A549 (cell line): ENCODE results near the gene ITGB1. TPM values are rescaled to one million over a fixed set of nuclear protein-coding genes. Genes with fewer than 3 reads are reported as not detected.

Source experiments
- ATAC-seq, 2 experiments: fragments of 200-7000 bp in 1 of 2; fragments of >200 bp in 1 of 2; cut with Nextera tagmentation in 1 of 2; cut with Tn5 transposase in 1 of 2; 3 replicates each; pipeline versions ENCODE4 v1.8.0 to v1.9.1; 2018 to 2020; ENCODE audit warnings: mild to moderate bottlenecking in 1 of 2, moderate library complexity in 1 of 2
- CTCF ChIA-PET: fragments of 300-600 bp; sonication (Branson Sonifier 250); formaldehyde crosslinking; extraction: SDS; loops from one replicate; lab custom pipeline; 2021; ENCODE audit warnings: antibody characterized with exemption, inconsistent platforms; lab: Yijun Ruan, JAX
- POLR2A ChIA-PET: fragments of 350-600 bp; formaldehyde crosslinking; extraction: SDS; loops from one replicate; lab custom pipeline; 2021; ENCODE audit warnings: antibody characterized with exemption, inconsistent platforms; lab: Yijun Ruan, JAX
- DNase-seq, 2 experiments: peaks; one replicate each; pipeline versions ENCODE4 v3.0.0 to v3.0.0-alpha.2; 2011 to 2016; ENCODE audit warnings: low read depth in 1 of 2, low spot score in 1 of 2
- FAIRE-seq: peaks from 2 replicates; lab custom pipeline; 2011; peaks lifted over from hg19 to GRCh38; lab: Jason Lieb, UNC
- H3K27ac ChIP-seq, 2 experiments: fragments of >200 bp; sonication (Bioruptor Twin); formaldehyde crosslinking; 3 replicates each; pipeline ENCODE4 v1.5.1; 2016 to 2017
- H3K4me1 ChIP-seq: fragments of >200 bp; sonication (Bioruptor Twin); formaldehyde crosslinking; 3 replicates; pipeline ENCODE4 v1.6.1; 2016
- H3K4me2 ChIP-seq: fragments of >200 bp; sonication (Bioruptor Twin); formaldehyde crosslinking; 3 replicates; pipeline ENCODE4 v1.6.1; 2016
- H3K4me3 ChIP-seq: fragments of >200 bp; sonication (Bioruptor Twin); formaldehyde crosslinking; 3 replicates; pipeline ENCODE4 v1.5.1; 2016
- H3K9me3 ChIP-seq: fragments of >200 bp; sonication (Bioruptor Twin); formaldehyde crosslinking; 3 replicates; pipeline ENCODE4 v1.6.1; 2016
- ATOH8 ChIP-seq: fragments of 250-450 bp; sonication (Bioruptor Pico); IDR thresholded peaks from 2 replicates; pipeline ENCODE4 v1.5.0; 2020; ENCODE audit warnings: low read depth, mild to moderate bottlenecking, moderate library complexity
- CHD4 ChIP-seq: fragments of 200-600 bp; sonication (generic); IDR thresholded peaks from 2 replicates; pipeline ENCODE4 v1.6.1; 2016; ENCODE audit warnings: antibody characterized with exemption, mild to moderate bottlenecking, borderline replicate concordance
- CTCF ChIP-seq: fragments of >200 bp; sonication (Bioruptor Twin); formaldehyde crosslinking; IDR thresholded peaks from 3 replicates; pipeline ENCODE4 v1.5.1; 2016
- EHF ChIP-seq: fragments of 250-450 bp; sonication (Bioruptor Pico); IDR thresholded peaks from 2 replicates; pipeline ENCODE4 v1.5.0; 2020; ENCODE audit warnings: mild to moderate bottlenecking
- ESRRA ChIP-seq: fragments of 150-350 bp; IDR thresholded peaks from 2 replicates; pipeline ENCODE4 v1.6.1; 2014; ENCODE audit warnings: mild to moderate bottlenecking, low read length, borderline replicate concordance
- FOSB ChIP-seq: fragments of 250-450 bp; sonication (Bioruptor Pico); IDR thresholded peaks from 2 replicates; pipeline ENCODE4 v1.5.0; 2020; ENCODE audit warnings: mild to moderate bottlenecking, moderate library complexity
- GATA3 ChIP-seq: IDR thresholded peaks from 2 replicates; pipeline ENCODE4 v1.6.1; 2012; ENCODE audit warnings: borderline replicate concordance
- HES2 ChIP-seq: fragments of >200 bp; sonication (Bioruptor Twin); formaldehyde crosslinking; IDR thresholded peaks from 2 replicates; pipeline ENCODE4 v1.6.1; 2016
- HMGXB4 ChIP-seq: fragments of 250-450 bp; sonication (Bioruptor Pico); IDR thresholded peaks from 2 replicates; pipeline ENCODE4 v1.5.0; 2021; ENCODE audit warnings: mild to moderate bottlenecking, moderate library complexity, borderline replicate concordance
- KDM1A ChIP-seq: fragments of 200-600 bp; sonication (generic); IDR thresholded peaks from 2 replicates; pipeline ENCODE4 v1.6.1; 2016; ENCODE audit warnings: low read depth, mild to moderate bottlenecking
- MAX ChIP-seq: IDR thresholded peaks from 2 replicates; pipeline ENCODE4 v1.6.1; 2012
- NR3C1 ChIP-seq: fragments of >200 bp; sonication (Bioruptor Twin); formaldehyde crosslinking; IDR thresholded peaks from 3 replicates; pipeline ENCODE4 v1.6.1; 2017
- PBX3 ChIP-seq: IDR thresholded peaks from 2 replicates; pipeline ENCODE4 v1.6.1; 2012
- PHF8 ChIP-seq: fragments of 200-600 bp; sonication (generic); IDR thresholded peaks from 2 replicates; pipeline ENCODE4 v1.6.1; 2016; ENCODE audit warnings: low read depth, mild to moderate bottlenecking, antibody characterized with exemption, moderate library complexity, borderline replicate concordance
- POLR2AphosphoS2 ChIP-seq: conservative IDR thresholded peaks from 2 replicates; pipeline ENCODE4 v1.6.1; 2012; ENCODE audit warnings: low read length, improper control_type of control experiment, inconsistent platforms
- RARB ChIP-seq: fragments of 250-450 bp; sonication (Bioruptor Pico); IDR thresholded peaks from 2 replicates; pipeline ENCODE4 v1.8.0; 2021; ENCODE audit warnings: mild to moderate bottlenecking, moderate library complexity
- REST ChIP-seq: fragments of 200-600 bp; sonication (generic); IDR thresholded peaks from 2 replicates; pipeline ENCODE4 v1.6.1; 2016; ENCODE audit warnings: antibody characterized with exemption, mild to moderate bottlenecking, moderate library complexity
- RNF2 ChIP-seq: fragments of 200-600 bp; sonication (generic); IDR thresholded peaks from 2 replicates; pipeline ENCODE4 v1.6.1; 2016; ENCODE audit warnings: low read depth, mild to moderate bottlenecking, antibody characterized with exemption, moderate library complexity, borderline replicate concordance
- USF2 ChIP-seq: fragments of 450-650 bp; IDR thresholded peaks from 2 replicates; pipeline ENCODE4 v1.6.1; 2014; ENCODE audit warnings: antibody characterized with exemption
- ZC3H11A ChIP-seq: fragments of 450-650 bp; IDR thresholded peaks from 2 replicates; pipeline ENCODE4 v1.6.1; 2014; ENCODE audit warnings: antibody characterized with exemption, mild to moderate bottlenecking
- ZSCAN20 ChIP-seq: fragments of 250-450 bp; sonication (Bioruptor Pico); IDR thresholded peaks from 2 replicates; pipeline ENCODE4 v1.8.0; 2022; ENCODE audit warnings: mild to moderate bottlenecking, moderate library complexity
- WGBS: methylation state at CpG from one replicate; pipeline ENCODE4 v1.1.6; 2017; ENCODE audit errors: missing lambda C conversion rate; 5-methylcytosine and 5-hydroxymethylcytosine counted together
- polyA plus RNA-seq, 4 experiments: library from polyadenylated mRNA; depleted of rRNA in 3 of 4; stranded (reverse); fragments of >200 nt; fragmentation: RNase III in 1 of 4; extraction: RNeasy Plus Mini Kit Qiagen cat#74134 plus additional on column Dnase treatment in 1 of 4; gene quantifications; 2 replicates in 3 of 4; 3 replicates in 1 of 4; pipeline ENCODE4 v1.2.3, GENCODE V29; 2011 to 2017

The ITGB1 gene
- polyA plus RNA-seq, 2 of the 4 experiments (the other 2 are of a cell fraction), result 1,270 to 2,408 TPM

GRCh38 chr10:32959006-32959920, 1.2 kb upstream of the ITGB1 start (continued):
- no peak for TF ChIP-seq PBX3
- TF ChIP-seq EHF, result no peak; the same call in 1 of the 2 replicates
- TF ChIP-seq USF2, result no peak
- TF ChIP-seq ZSCAN20, result 0 out of 2 replicates have a peak, but pooled peaks have one; percentile 27
- no peak for TF ChIP-seq ESRRA
- TF ChIP-seq CHD4, result no peak
- TF ChIP-seq RARB (CRISPR knock-in tag), result peak; percentile 82; the same call in 1 of the 2 replicates
- TF ChIP-seq FOSB, result peak; percentile 85
- TF ChIP-seq HES2, result no peak
- no peak for TF ChIP-seq POLR2AphosphoS2

- POLR2A ChIA-PET, result interaction anchor here (0.8 to 6.1 kb wide), 5 partner anchors 16 to 176 kb away, joined by 3 to 103 read pairs (median 5); no protein-coding TSS in a partner anchor
- peak; percentile 27; the same call in 1 of the 2 replicates for TF ChIP-seq GATA3
- no peak for TF ChIP-seq NR3C1
- no peak for TF ChIP-seq FOSB
- TF ChIP-seq PHF8, result peak; percentile 42; the same call in 1 of the 2 replicates
- no peak for TF ChIP-seq EHF
- TF ChIP-seq HMGXB4 (CRISPR knock-in tag), result no peak
- TF ChIP-seq CTCF, result no peak
- no peak for TF ChIP-seq ZC3H11A
- TF ChIP-seq RNF2, result no peak
- no peak for TF ChIP-seq REST
- TF ChIP-seq ATOH8, result no peak
- TF ChIP-seq PBX3, result peak; percentile 37; the same call in 1 of the 2 replicates
- no peak for TF ChIP-seq KDM1A
- no peak; the same call in 1 of the 2 replicates for TF ChIP-seq MAX
Measured at GRCh38 chr10:32957341-32958084, 517 bp downstream of the ITGB1 start.

More at GRCh38 chr10:32957341-32958084, 517 bp downstream of the ITGB1 start:
- ATAC-seq (peak; percentile 2 to 20), FAIRE-seq (no peak), DNase-seq (peak in 1 of 2 experiments; percentile 48)
- no peaks in the 10 kb centered on the region for H3K9me3 ChIP-seq
- under 1% methylated on average over 20 of the region's 87 CpGs for WGBS
- H3K4me2 ChIP-seq, result peak overlapping the region; percentile 97
- peak overlapping the region; percentile 74 for H3K4me3 ChIP-seq
- CTCF ChIA-PET, result interaction anchor here (1.4 to 7.0 kb wide), 4 partner anchors 14 to 198 kb away, joined by 4 to 59 read pairs (median 11); no protein-coding TSS in a partner anchor
- H3K4me1 ChIP-seq, result peaks cover 42% of the 10 kb centered on the region
- peak overlapping the region; percentile 99 to 100 for H3K27ac ChIP-seq
